Karpas-422 (cell line): ENCODE results near the gene SHISA5. TPM values are rescaled to one million over a fixed set of nuclear protein-coding genes. Genes with fewer than 3 reads are reported as not detected.
A peak's percentile ranks its signal among the peaks of the same experiment; 100 is the strongest.
"Not testable (repeated sequence)": the region's sequence is repeated elsewhere in the genome, so short reads cannot be mapped to it uniquely, and the experiment has no call there.

ENCODE experiments used
- DNase-seq: peaks from one replicate; pipeline ENCODE4 v3.0.0-alpha.2; 2015
- H2AFZ ChIP-seq: fragments of 200-600 bp; sonication (generic); 2 replicates; pipeline ENCODE4 v1.6.1; 2014; ENCODE audit warnings: antibody characterized with exemption, low read length, mixed read lengths
- H3K27ac ChIP-seq: fragments of 200-600 bp; sonication (generic); 2 replicates; pipeline ENCODE4 v1.5.1; 2014; ENCODE audit warnings: mild to moderate bottlenecking, low read length, moderate library complexity
- H3K27me3 ChIP-seq: fragments of 200-600 bp; sonication (generic); 2 replicates; pipeline ENCODE4 v1.6.1; 2014; ENCODE audit warnings: low read length, mixed read lengths
- H3K36me3 ChIP-seq: fragments of 200-600 bp; sonication (generic); 2 replicates; pipeline ENCODE4 v1.6.1; 2014; ENCODE audit warnings: low read length, mixed read lengths; ENCODE audit not compliant: insufficient read depth
- H3K4me1 ChIP-seq: fragments of 200-600 bp; sonication (generic); 2 replicates; pipeline ENCODE4 v1.6.1; 2014; ENCODE audit warnings: mild to moderate bottlenecking, low read length, mixed read lengths
- H3K4me2 ChIP-seq: fragments of 200-600 bp; sonication (generic); 2 replicates; pipeline ENCODE4 v1.6.1; 2014; ENCODE audit warnings: low read length, low read depth, mild to moderate bottlenecking; ENCODE audit not compliant: poor library complexity, severe bottlenecking
- H3K4me3 ChIP-seq: fragments of 200-600 bp; sonication (generic); 2 replicates; pipeline ENCODE4 v1.5.1; 2014; ENCODE audit warnings: mild to moderate bottlenecking, antibody characterized with exemption, low read length, mixed read lengths
- H3K79me2 ChIP-seq: fragments of 200-600 bp; sonication (generic); 2 replicates; pipeline ENCODE4 v1.6.1; 2014; ENCODE audit warnings: mild to moderate bottlenecking, low read length, mixed read lengths
- H3K9ac ChIP-seq: fragments of 200-600 bp; sonication (generic); 2 replicates; pipeline ENCODE4 v1.6.0; 2014; ENCODE audit warnings: low read length
- H3K9me2 ChIP-seq: fragments of 200-600 bp; sonication (generic), shearing (Covaris generic); replicated peaks from 2 replicates; pipeline ENCODE4 v1.6.0; 2014; ENCODE audit warnings: mild to moderate bottlenecking, low read length, moderate library complexity; ENCODE audit not compliant: insufficient read depth
- H3K9me3 ChIP-seq: fragments of 300-700, 200-600 bp; sonication (generic); 2 replicates; pipeline ENCODE4 v1.6.1; 2014; ENCODE audit warnings: low read length, mixed read lengths
- H4K20me1 ChIP-seq: fragments of 200-600 bp; sonication (generic); 2 replicates; pipeline ENCODE4 v1.6.1; 2014; ENCODE audit warnings: mild to moderate bottlenecking, antibody characterized with exemption, low read length, low read depth; ENCODE audit not compliant: insufficient read depth
- total RNA-seq: library from RNA; depleted of rRNA; stranded (reverse); fragments of >200 nt; shearing (Covaris generic); gene quantifications from 2 replicates; pipeline ENCODE4 v1.2.3, GENCODE V29; 2014; ENCODE audit warnings: low replicate concordance

SHISA5 gene
- total RNA-seq, 1 experiment from 2014 or later, result 149 TPM

DNA sequence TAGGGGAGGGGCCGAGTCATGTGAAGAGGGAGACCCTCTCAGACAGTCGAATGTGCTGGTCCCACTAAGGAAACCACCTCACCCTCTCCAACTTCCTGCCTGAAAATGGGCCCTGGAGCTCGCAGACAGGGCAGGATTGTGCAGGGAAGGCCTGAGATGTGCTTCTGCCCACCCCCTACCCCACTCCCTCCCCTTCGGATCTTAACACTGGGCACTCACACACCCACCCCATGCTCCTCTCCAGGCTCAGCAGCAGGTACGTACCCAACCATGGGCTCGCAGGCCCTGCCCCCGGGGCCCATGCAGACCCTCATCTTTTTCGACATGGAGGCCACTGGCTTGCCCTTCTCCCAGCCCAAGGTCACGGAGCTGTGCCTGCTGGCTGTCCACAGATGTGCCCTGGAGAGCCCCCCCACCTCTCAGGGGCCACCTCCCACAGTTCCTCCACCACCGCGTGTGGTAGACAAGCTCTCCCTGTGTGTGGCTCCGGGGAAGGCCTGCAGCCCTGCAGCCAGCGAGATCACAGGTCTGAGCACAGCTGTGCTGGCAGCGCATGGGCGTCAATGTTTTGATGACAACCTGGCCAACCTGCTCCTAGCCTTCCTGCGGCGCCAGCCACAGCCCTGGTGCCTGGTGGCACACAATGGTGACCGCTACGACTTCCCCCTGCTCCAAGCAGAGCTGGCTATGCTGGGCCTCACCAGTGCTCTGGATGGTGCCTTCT, 37.4 kb downstream of the SHISA5 start:
- H3K4me1 ChIP-seq, result peaks cover 57% of the 10 kb centered on the region
- H3K36me3 ChIP-seq, result peaks cover 22% of the 10 kb centered on the region
- H2AFZ ChIP-seq, result no peak overlapping the region
- peak; percentile 72 for DNase-seq
- peak overlapping the region; percentile 75 for H3K27ac ChIP-seq
- no peaks in the 10 kb centered on the region for H3K27me3 ChIP-seq
- peaks cover 11% of the 10 kb centered on the region; the same call in 1 of the 2 replicates for H4K20me1 ChIP-seq
- peak overlapping the region; percentile 81 for H3K4me2 ChIP-seq
- H3K9ac ChIP-seq, result peak overlapping the region; percentile 90
- peaks cover 53% of the 10 kb centered on the region for H3K79me2 ChIP-seq
- H3K9me2 ChIP-seq, result no peaks in the 10 kb centered on the region
- peak overlapping the region; percentile 92 for H3K4me3 ChIP-seq
- H3K9me3 ChIP-seq, result no peaks in the 10 kb centered on the region

- peaks cover 50% of the 10 kb centered on the region for H3K4me1 ChIP-seq
- peak overlapping the region; percentile 75 for H3K27ac ChIP-seq
- peak overlapping the region; percentile 92 for H3K4me3 ChIP-seq
- no peaks in the 10 kb centered on the region for H3K9me3 ChIP-seq
- DNase-seq, result peak; percentile 95
- peaks cover 46% of the 10 kb centered on the region for H3K79me2 ChIP-seq
- peaks cover 22% of the 10 kb centered on the region for H3K36me3 ChIP-seq
- H2AFZ ChIP-seq, result no peak overlapping the region
- peak overlapping the region; percentile 90 for H3K9ac ChIP-seq
- no peaks in the 10 kb centered on the region for H3K27me3 ChIP-seq
- H4K20me1 ChIP-seq, result peaks cover 11% of the 10 kb centered on the region; the same call in 1 of the 2 replicates
- peak overlapping the region; percentile 81 for H3K4me2 ChIP-seq
- no peaks in the 10 kb centered on the region for H3K9me2 ChIP-seq
Observed at GRCh38 chr3:48465531-48466378, 38.2 kb downstream of the SHISA5 start.

GRCh38 chr3:48465237-48465530, 38.8 kb downstream of the SHISA5 start:
- H4K20me1 ChIP-seq, result peaks cover 11% of the 10 kb centered on the region; the same call in 1 of the 2 replicates
- no peaks in the 10 kb centered on the region for H3K9me3 ChIP-seq
- H3K9ac ChIP-seq, result no peak overlapping the region
- peak overlapping the region; percentile 81 for H3K4me2 ChIP-seq
- H2AFZ ChIP-seq, result no peak overlapping the region
- no peak for DNase-seq
- 0 out of 2 replicates have a peak overlapping the region, but pooled peaks have one; percentile 75 for H3K27ac ChIP-seq
- H3K9me2 ChIP-seq, result no peaks in the 10 kb centered on the region
- peaks cover 40% of the 10 kb centered on the region for H3K79me2 ChIP-seq
- peaks cover 22% of the 10 kb centered on the region for H3K36me3 ChIP-seq
- H3K4me1 ChIP-seq, result peaks cover 46% of the 10 kb centered on the region
- no peak overlapping the region for H3K4me3 ChIP-seq
- no peaks in the 10 kb centered on the region for H3K27me3 ChIP-seq

GRCh38 chr3:48464713-48465221, 39.2 kb downstream of the SHISA5 start:
- no peak overlapping the region for H2AFZ ChIP-seq
- H3K4me3 ChIP-seq, result no peak overlapping the region
- peaks cover 42% of the 10 kb centered on the region for H3K4me1 ChIP-seq
- no peak overlapping the region for H3K4me2 ChIP-seq
- no peaks in the 10 kb centered on the region for H3K9me3 ChIP-seq
- H4K20me1 ChIP-seq, result peaks cover 11% of the 10 kb centered on the region; the same call in 1 of the 2 replicates
- H3K27ac ChIP-seq, result no peak overlapping the region
- H3K36me3 ChIP-seq, result peaks cover 22% of the 10 kb centered on the region
- peaks cover 36% of the 10 kb centered on the region for H3K79me2 ChIP-seq
- no peaks in the 10 kb centered on the region for H3K27me3 ChIP-seq
- no peak overlapping the region for H3K9ac ChIP-seq
- H3K9me2 ChIP-seq, result no peaks in the 10 kb centered on the region
- DNase-seq, result no peak

DNA sequence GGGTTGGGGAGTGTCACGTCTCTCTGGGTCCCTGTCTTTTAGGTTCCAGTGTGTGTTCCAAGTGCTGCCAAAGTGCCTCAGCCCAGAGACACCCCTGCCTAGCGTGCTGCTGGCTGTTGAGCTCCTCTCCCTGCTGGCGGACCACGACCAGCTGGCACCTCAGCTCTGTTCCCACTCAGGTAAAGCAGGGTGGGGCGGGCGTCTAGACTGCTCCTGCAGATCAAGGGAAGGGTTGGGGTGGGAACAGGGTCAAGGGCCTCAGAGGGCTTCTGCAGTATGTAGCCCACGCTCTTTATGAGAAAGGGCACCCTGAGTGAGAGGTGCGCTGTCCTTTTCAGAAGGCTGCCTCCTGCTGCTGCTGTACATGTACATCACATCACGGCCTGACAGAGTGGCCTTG, 40.3 kb downstream of the SHISA5 start:
- no peak overlapping the region for H2AFZ ChIP-seq
- H3K9ac ChIP-seq, result no peak overlapping the region
- no peaks in the 10 kb centered on the region for H3K9me3 ChIP-seq
- no peak overlapping the region for H3K4me2 ChIP-seq
- peaks cover 26% of the 10 kb centered on the region for H3K79me2 ChIP-seq
- no peaks in the 10 kb centered on the region for H3K27me3 ChIP-seq
- H3K4me3 ChIP-seq, result no peak overlapping the region
- no peaks in the 10 kb centered on the region for H3K9me2 ChIP-seq
- peaks cover 32% of the 10 kb centered on the region for H3K4me1 ChIP-seq
- DNase-seq, result no peak
- H3K36me3 ChIP-seq, result peaks cover 27% of the 10 kb centered on the region; the same call in 1 of the 2 replicates
- H3K27ac ChIP-seq, result no peak overlapping the region
- peaks cover 11% of the 10 kb centered on the region; the same call in 1 of the 2 replicates for H4K20me1 ChIP-seq

DNA sequence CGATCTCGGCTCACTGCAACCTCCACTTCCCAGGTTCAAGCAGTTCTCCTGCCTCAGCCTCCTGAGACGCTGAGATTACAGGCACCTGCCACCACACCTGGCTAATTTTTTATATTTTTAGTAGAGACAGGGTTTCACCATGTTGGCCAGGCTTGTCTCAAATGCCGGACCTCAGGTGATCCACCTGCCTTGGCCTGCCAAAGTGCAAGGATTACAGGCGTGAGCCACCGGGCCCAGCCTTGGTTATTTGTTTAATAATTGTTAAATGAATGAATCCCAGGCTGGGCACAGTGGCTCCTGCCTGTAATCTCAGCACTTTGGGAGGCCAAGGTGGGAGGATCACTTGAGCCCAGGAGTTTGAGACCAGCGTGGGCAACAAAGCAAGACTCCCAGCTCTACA, 42.2 kb downstream of the SHISA5 start:
- Histone ChIP-seq H3K36me3 (peaks cover 17% of the 10 kb centered on the region; the same call in 1 of the 2 replicates), H3K4me1 (peaks cover 13% of the 10 kb centered on the region)
- H3K9me3 ChIP-seq, H3K4me2 ChIP-seq, H2AFZ ChIP-seq, H3K9me2 ChIP-seq, H3K27ac ChIP-seq, DNase-seq, H3K4me3 ChIP-seq, H3K9ac ChIP-seq, H3K27me3 ChIP-seq, H3K79me2 ChIP-seq, H4K20me1 ChIP-seq: not testable (repeated sequence)

GRCh38 chr3:48460517-48460902, 43.5 kb downstream of the SHISA5 start:
- Histone ChIP-seq H3K79me2 (no peaks in the 10 kb centered on the region), H3K9me2 (no peaks in the 10 kb centered on the region), H3K4me2 (no peak overlapping the region), H3K36me3 (peaks cover 17% of the 10 kb centered on the region; the same call in 1 of the 2 replicates), H3K27me3 (no peaks in the 10 kb centered on the region), H3K4me3 (no peak overlapping the region), H4K20me1 (no peaks in the 10 kb centered on the region), H3K27ac (no peak overlapping the region), H2AFZ (no peak overlapping the region), H3K9ac (no peak overlapping the region), H3K4me1 (peaks cover 4% of the 10 kb centered on the region), H3K9me3 (no peaks in the 10 kb centered on the region)
- no peak for DNase-seq
